PFSK-1 (cell line): ENCODE measurements around the gene CNTF.

Source experiments
- POLR2AphosphoS5 ChIP-seq: IDR thresholded peaks from 2 replicates; pipeline ENCODE4 v1.6.1; 2012; ENCODE audit warnings: low read depth, mild to moderate bottlenecking, control low read depth, low read length, moderate library complexity
- REST ChIP-seq, 2 experiments: IDR thresholded peaks; 2 replicates each; pipeline versions ENCODE4 v1.6.1 to v1.8.0; 2011 to 2012; ENCODE audit warnings: low read depth in 2 of 2, low read length in 2 of 2, control low read depth in 1 of 2, inconsistent platforms in 1 of 2, mild to moderate bottlenecking in 1 of 2, moderate library complexity in 1 of 2; ENCODE audit not compliant: insufficient read depth in 1 of 2

- TF ChIP-seq POLR2AphosphoS5 = no peak
- TF ChIP-seq REST (IDR thresholded peaks at IDR 0.05; ENCODE audit: insufficient read depth in 1 of 2, low read depth in 2 of 2, low read length in 2 of 2) = no peak
Measured at GRCh38 chr11:58625086-58625485, 2.6 kb downstream of the CNTF start.
